Neural progenitor cell (in vitro differentiated cells): Measurements from ENCODE around the gene AKAP6. TPM values are rescaled to one million over a fixed set of nuclear protein-coding genes. Genes with fewer than 3 reads are reported as not detected.

Experiments used
- DNase-seq: peaks from one replicate; pipeline ENCODE4 v3.0.0-alpha.2; 2016; ENCODE audit warnings: low spot score
- H2AFZ ChIP-seq: fragments of 200-600 bp; sonication (generic); replicated peaks from 2 replicates; pipeline ENCODE4 v1.6.1; 2016; ENCODE audit warnings: antibody characterized with exemption
- H3F3A ChIP-seq: fragments of 200-600 bp; sonication (generic); 2 replicates; pipeline ENCODE4 v1.6.1; 2016; ENCODE audit warnings: antibody characterized with exemption, low read depth
- H3K27ac ChIP-seq: fragments of 200-600 bp; sonication (generic); 2 replicates; pipeline ENCODE4 v1.5.1; 2016; ENCODE audit warnings: mild to moderate bottlenecking
- H3K27me3 ChIP-seq: fragments of 200-600 bp; sonication (generic); 2 replicates; pipeline ENCODE4 v1.6.1; 2016; ENCODE audit warnings: mild to moderate bottlenecking, moderate library complexity
- H3K36me3 ChIP-seq: fragments of 200-600 bp; sonication (generic); 2 replicates; pipeline ENCODE4 v1.5.1; 2016
- H3K4me1 ChIP-seq: fragments of 200-600 bp; sonication (generic); 2 replicates; pipeline ENCODE4 v1.6.1; 2016; ENCODE audit warnings: mixed run types
- H3K4me2 ChIP-seq: fragments of 200-600 bp; sonication (generic); 2 replicates; pipeline ENCODE4 v1.6.1; 2016
- H3K4me3 ChIP-seq: fragments of 200-600 bp; sonication (generic); 2 replicates; pipeline ENCODE4 v1.5.1; 2016
- H3K79me2 ChIP-seq: fragments of 200-600 bp; sonication (generic); 2 replicates; pipeline ENCODE4 v1.6.1; 2016; ENCODE audit warnings: low read depth
- H3K9ac ChIP-seq: fragments of 200-600 bp; sonication (generic); 2 replicates; pipeline ENCODE4 v1.6.1; 2016
- H3K9me3 ChIP-seq: fragments of 200-600 bp; sonication (generic); 2 replicates; pipeline ENCODE4 v1.5.1; 2016; ENCODE audit warnings: low read depth
- H4K20me1 ChIP-seq: fragments of 200-600 bp; sonication (generic); 2 replicates; pipeline ENCODE4 v1.6.1; 2016; ENCODE audit warnings: low read depth
- H3K27ac Mint-ChIP-seq: 3 replicates; pipeline ENCODE4 v1.8.0; 2021; ENCODE audit warnings: mixed read lengths
- H3K27me3 Mint-ChIP-seq: 2 replicates; pipeline ENCODE4 v1.8.0; 2022; ENCODE audit warnings: low read depth, mild to moderate bottlenecking, inconsistent platforms, moderate library complexity, mixed read lengths; ENCODE audit not compliant: insufficient read depth
- H3K36me3 Mint-ChIP-seq: 3 replicates; pipeline ENCODE4 v1.8.0; 2021; ENCODE audit warnings: mixed read lengths
- H3K4me1 Mint-ChIP-seq: 3 replicates; pipeline ENCODE4 v1.8.0; 2021; ENCODE audit warnings: mixed read lengths
- H3K4me3 Mint-ChIP-seq: 3 replicates; pipeline ENCODE4 v1.8.0; 2021; ENCODE audit warnings: mild to moderate bottlenecking, moderate library complexity, mixed read lengths
- H3K9me3 Mint-ChIP-seq: 3 replicates; pipeline ENCODE4 v1.8.0; 2020; ENCODE audit warnings: mixed read lengths
- EZH2 ChIP-seq: fragments of 200-600 bp; sonication (generic); IDR thresholded peaks from 2 replicates; pipeline ENCODE4 v1.6.1; 2017; ENCODE audit warnings: antibody characterized with exemption, mild to moderate bottlenecking, moderate library complexity
- EZH2phosphoT487 ChIP-seq: fragments of 200-600 bp; sonication (generic); IDR thresholded peaks from 2 replicates; pipeline ENCODE4 v1.6.1; 2017; ENCODE audit warnings: antibody characterized with exemption
- total RNA-seq: library from RNA; depleted of rRNA; stranded (reverse); fragments of >200 nt; gene quantifications from 2 replicates; pipeline ENCODE4 v1.2.3, GENCODE V29; 2015; ENCODE audit warnings: low replicate concordance
- TF ChIP-seq, protein P1 (sequence below): fragments of 200-600 bp; sonication (generic); IDR thresholded peaks from 2 replicates; pipeline ENCODE4 v1.5.1; 2017; ENCODE audit warnings: antibody characterized with exemption, mild to moderate bottlenecking

Gene AKAP6
- total RNA-seq, 1 donor from 2014 or later, result 3.7 TPM

GRCh38 chr14:32702562-32702961 lies 373.5 kb downstream of the AKAP6 start:
- TF ChIP-seq EZH2 (no peak), EZH2phosphoT487 (no peak)
- TF ChIP-seq, protein P1, sequence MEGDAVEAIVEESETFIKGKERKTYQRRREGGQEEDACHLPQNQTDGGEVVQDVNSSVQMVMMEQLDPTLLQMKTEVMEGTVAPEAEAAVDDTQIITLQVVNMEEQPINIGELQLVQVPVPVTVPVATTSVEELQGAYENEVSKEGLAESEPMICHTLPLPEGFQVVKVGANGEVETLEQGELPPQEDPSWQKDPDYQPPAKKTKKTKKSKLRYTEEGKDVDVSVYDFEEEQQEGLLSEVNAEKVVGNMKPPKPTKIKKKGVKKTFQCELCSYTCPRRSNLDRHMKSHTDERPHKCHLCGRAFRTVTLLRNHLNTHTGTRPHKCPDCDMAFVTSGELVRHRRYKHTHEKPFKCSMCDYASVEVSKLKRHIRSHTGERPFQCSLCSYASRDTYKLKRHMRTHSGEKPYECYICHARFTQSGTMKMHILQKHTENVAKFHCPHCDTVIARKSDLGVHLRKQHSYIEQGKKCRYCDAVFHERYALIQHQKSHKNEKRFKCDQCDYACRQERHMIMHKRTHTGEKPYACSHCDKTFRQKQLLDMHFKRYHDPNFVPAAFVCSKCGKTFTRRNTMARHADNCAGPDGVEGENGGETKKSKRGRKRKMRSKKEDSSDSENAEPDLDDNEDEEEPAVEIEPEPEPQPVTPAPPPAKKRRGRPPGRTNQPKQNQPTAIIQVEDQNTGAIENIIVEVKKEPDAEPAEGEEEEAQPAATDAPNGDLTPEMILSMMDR, result no peak
- Histone ChIP-seq H3K9ac (no peak overlapping the region), H3K9me3 (no peaks in the 10 kb centered on the region), H3K4me3 (no peak overlapping the region), H3K36me3 (no peaks in the 10 kb centered on the region), H2AFZ (peak overlapping the region; percentile 9), H3K79me2 (no peaks in the 10 kb centered on the region), H3K4me1 (peaks cover 9% of the 10 kb centered on the region), H3F3A (no peaks in the 10 kb centered on the region), H3K4me2 (no peak overlapping the region), H4K20me1 (no peaks in the 10 kb centered on the region), H3K27ac (no peak overlapping the region), H3K27me3 (no peaks in the 10 kb centered on the region)
- Mint-ChIP-seq H3K27me3 (no peaks in the 10 kb centered on the region), H3K4me3 (peak overlapping the region; percentile 56), H3K9me3 (no peaks in the 10 kb centered on the region), H3K4me1 (peaks cover 23% of the 10 kb centered on the region), H3K36me3 (no peaks in the 10 kb centered on the region), H3K27ac (peak overlapping the region; percentile 83)
- peak; percentile 78 for DNase-seq

DNA sequence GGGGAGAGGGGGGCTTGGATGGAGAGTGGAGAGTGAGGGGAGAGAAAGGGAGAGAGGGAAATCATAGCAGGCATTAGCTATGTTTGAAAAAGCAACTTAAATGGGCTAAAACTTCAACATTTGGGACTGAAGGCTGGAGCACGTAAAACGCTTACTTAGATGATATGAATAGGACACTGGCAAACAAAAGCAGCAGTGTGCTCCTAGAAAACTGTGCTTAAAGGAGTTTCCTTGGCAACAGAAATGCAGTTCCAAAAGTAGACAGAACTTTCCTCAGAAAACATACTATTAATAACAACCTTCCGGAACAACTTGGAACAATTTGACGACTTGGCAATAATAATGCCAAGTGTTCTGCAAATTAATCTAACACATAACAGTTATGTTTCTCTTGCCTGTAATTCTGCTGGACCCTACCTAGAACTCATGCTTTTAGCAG lies 374.1 kb downstream of the AKAP6 start:
- H3K27me3 ChIP-seq, result no peaks in the 10 kb centered on the region
- H3K4me2 ChIP-seq, result no peak overlapping the region
- H3K79me2 ChIP-seq, result no peaks in the 10 kb centered on the region
- no peaks in the 10 kb centered on the region for H3F3A ChIP-seq
- H3K4me1 ChIP-seq, result peaks cover 9% of the 10 kb centered on the region
- no peaks in the 10 kb centered on the region for H4K20me1 ChIP-seq
- no peak for DNase-seq
- peak overlapping the region; percentile 83 for H3K27ac Mint-ChIP-seq
- no peak overlapping the region for H3K4me3 ChIP-seq
- peaks cover 26% of the 10 kb centered on the region for H3K4me1 Mint-ChIP-seq
- no peaks in the 10 kb centered on the region for H3K36me3 ChIP-seq
- H3K36me3 Mint-ChIP-seq, result no peaks in the 10 kb centered on the region
- TF ChIP-seq, protein P1, result no peak
- TF ChIP-seq EZH2phosphoT487, result no peak
- TF ChIP-seq EZH2, result no peak
- no peak overlapping the region for H3K27ac ChIP-seq
- no peaks in the 10 kb centered on the region for H3K9me3 Mint-ChIP-seq
- H3K27me3 Mint-ChIP-seq, result no peaks in the 10 kb centered on the region
- no peak overlapping the region for H2AFZ ChIP-seq
- H3K9ac ChIP-seq, result no peak overlapping the region
- no peaks in the 10 kb centered on the region for H3K9me3 ChIP-seq
- H3K4me3 Mint-ChIP-seq, result peak overlapping the region; percentile 7

- H3K9me3 ChIP-seq, result no peaks in the 10 kb centered on the region
- Mint-ChIP-seq H3K9me3 (no peaks in the 10 kb centered on the region), H3K4me1 (peaks cover 51% of the 10 kb centered on the region), H3K27me3 (no peaks in the 10 kb centered on the region), H3K4me3 (no peak overlapping the region), H3K27ac (no peak overlapping the region), H3K36me3 (no peaks in the 10 kb centered on the region)
- H3K4me3 ChIP-seq, result no peak overlapping the region
- H4K20me1 ChIP-seq, result no peaks in the 10 kb centered on the region
- no peaks in the 10 kb centered on the region for H3K79me2 ChIP-seq
- peaks cover 15% of the 10 kb centered on the region for H3K4me1 ChIP-seq
- no peaks in the 10 kb centered on the region for H3K27me3 ChIP-seq
- H3F3A ChIP-seq, result no peaks in the 10 kb centered on the region
- no peak overlapping the region for H2AFZ ChIP-seq
- no peak overlapping the region for H3K4me2 ChIP-seq
- no peak overlapping the region for H3K9ac ChIP-seq
- no peak overlapping the region for H3K27ac ChIP-seq
- no peak for DNase-seq
- no peak for TF ChIP-seq EZH2phosphoT487
- TF ChIP-seq, protein P1, result no peak
- TF ChIP-seq EZH2, result no peak
- no peaks in the 10 kb centered on the region for H3K36me3 ChIP-seq
Measured at GRCh38 chr14:32706721-32707519, 377.8 kb downstream of the AKAP6 start.
